Measurements from ENCODE around the gene THY1. TPM values are rescaled to one million over a fixed set of nuclear protein-coding genes. Genes with fewer than 3 reads are reported as not detected.

THY1 gene
- polyA plus RNA-seq, 1 donor (not counting 4 experiments of a cell fraction or from before 2014, with no cell fraction given), result 2.4 TPM

DNA sequence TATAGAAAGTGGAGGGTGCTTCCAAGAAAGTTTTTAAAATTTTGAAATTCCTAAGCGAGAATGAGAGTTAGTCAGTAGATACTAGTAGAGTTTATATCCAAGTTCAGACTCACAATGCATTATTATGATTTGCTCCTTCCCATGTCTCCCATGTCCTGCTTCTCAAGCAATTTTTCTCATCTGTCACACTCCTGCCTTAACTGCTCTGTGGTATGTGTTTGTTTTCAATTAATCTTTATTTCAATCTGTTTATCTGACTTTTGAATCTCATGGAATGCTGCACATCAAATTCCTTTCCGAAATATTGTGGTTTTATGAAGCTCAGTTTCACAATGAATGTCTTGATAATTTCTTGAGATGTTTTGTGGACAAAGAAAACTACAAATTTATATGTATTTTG lies 18.1 kb downstream of the THY1 start:
- DNase-seq (ENCODE audit: low read depth, low spot score), result no peak

DNA sequence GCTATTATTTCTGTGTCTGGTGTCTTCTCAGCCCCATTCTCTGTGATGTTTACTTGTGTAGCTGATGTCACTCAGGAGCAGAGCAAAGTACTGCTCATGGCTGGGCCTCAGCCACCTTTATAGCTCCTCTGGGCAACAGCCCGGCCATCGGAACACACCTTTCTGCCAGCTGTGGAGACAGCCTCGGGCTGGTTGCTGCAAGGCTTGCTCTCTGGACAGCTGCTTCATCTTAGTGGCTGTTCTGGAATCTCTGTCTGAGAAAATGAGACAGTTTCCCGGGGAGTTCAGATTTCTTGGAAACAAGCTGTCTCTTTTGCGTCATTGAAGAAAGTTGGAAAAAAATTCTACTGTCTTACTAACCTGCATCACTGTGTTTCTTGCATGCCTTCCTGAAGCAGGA lies 20.0 kb downstream of the THY1 start:
- H3K27me3 ChIP-seq (ENCODE audit: control insufficient read depth, extremely low read depth, insufficient read depth, low read length), result no peaks in the 10 kb centered on the region
- H3K9me3 ChIP-seq (ENCODE audit: control insufficient read depth, low read depth, low read length), result no peaks in the 10 kb centered on the region
- DNase-seq (ENCODE audit: low read depth, low spot score), result no peak
- H3K79me2 ChIP-seq (ENCODE audit: control insufficient read depth, insufficient read depth, low read length), result no peaks in the 10 kb centered on the region
- no peaks in the 10 kb centered on the region for H3K9me1 ChIP-seq (ENCODE audit: control insufficient read depth, extremely low read depth, insufficient read depth, low read length)
- no peak overlapping the region for H3K4me3 ChIP-seq (ENCODE audit: control insufficient read depth in 2 of 3, extremely low read depth in 1 of 3, insufficient read depth in 2 of 3, low read depth in 1 of 3, low read length in 3 of 3)
- H4K20me1 ChIP-seq (ENCODE audit: control insufficient read depth, extremely low read depth, insufficient read depth, low read length), result no peaks in the 10 kb centered on the region
- no peak for FAIRE-seq
- H3K27ac ChIP-seq (ENCODE audit: control insufficient read depth, insufficient read depth, low read length), result no peak overlapping the region
- no peak overlapping the region for H3K9ac ChIP-seq (ENCODE audit: control insufficient read depth, extremely low read depth, insufficient read depth, low read length)
- dilution Hi-C loops (cut with MboI; ENCODE audit: extremely low pct_ligation_motif_present, low sequenced_read_pairs), result no loop called here
- H3K36me3 ChIP-seq (ENCODE audit: control insufficient read depth in 2 of 2, extremely low read depth in 1 of 2, insufficient read depth in 2 of 2, low read length in 2 of 2), result no peaks in the 10 kb centered on the region
- H2AFZ ChIP-seq (ENCODE audit: control insufficient read depth, low read length), result no peak overlapping the region
- TF ChIP-seq, protein P1, sequence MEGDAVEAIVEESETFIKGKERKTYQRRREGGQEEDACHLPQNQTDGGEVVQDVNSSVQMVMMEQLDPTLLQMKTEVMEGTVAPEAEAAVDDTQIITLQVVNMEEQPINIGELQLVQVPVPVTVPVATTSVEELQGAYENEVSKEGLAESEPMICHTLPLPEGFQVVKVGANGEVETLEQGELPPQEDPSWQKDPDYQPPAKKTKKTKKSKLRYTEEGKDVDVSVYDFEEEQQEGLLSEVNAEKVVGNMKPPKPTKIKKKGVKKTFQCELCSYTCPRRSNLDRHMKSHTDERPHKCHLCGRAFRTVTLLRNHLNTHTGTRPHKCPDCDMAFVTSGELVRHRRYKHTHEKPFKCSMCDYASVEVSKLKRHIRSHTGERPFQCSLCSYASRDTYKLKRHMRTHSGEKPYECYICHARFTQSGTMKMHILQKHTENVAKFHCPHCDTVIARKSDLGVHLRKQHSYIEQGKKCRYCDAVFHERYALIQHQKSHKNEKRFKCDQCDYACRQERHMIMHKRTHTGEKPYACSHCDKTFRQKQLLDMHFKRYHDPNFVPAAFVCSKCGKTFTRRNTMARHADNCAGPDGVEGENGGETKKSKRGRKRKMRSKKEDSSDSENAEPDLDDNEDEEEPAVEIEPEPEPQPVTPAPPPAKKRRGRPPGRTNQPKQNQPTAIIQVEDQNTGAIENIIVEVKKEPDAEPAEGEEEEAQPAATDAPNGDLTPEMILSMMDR (optimal IDR thresholded peaks at IDR 0.05 in 1 of 3, IDR thresholded peaks at IDR 0.05 in 1 of 3, conservative IDR thresholded peaks at IDR 0.05 in 1 of 3; ENCODE audit: extremely low read depth in 1 of 3, insufficient read depth in 2 of 3, low read length in 3 of 3), result no peak
- TF ChIP-seq EZH2 (IDR thresholded peaks at IDR 0.05; ENCODE audit: low read length), result no peak
- H3K4me2 ChIP-seq (ENCODE audit: control insufficient read depth, extremely low read depth, insufficient read depth, low read depth, low read length), result no peak overlapping the region
- H3K4me1 ChIP-seq (ENCODE audit: control insufficient read depth, extremely low read depth, insufficient read depth, low read length), result no peaks in the 10 kb centered on the region

More for the DNA sequence above, 18.1 kb downstream of the THY1 start:
- H3K79me2 ChIP-seq (ENCODE audit: control insufficient read depth, insufficient read depth, low read length), result no peaks in the 10 kb centered on the region
- no peak for FAIRE-seq
- H4K20me1 ChIP-seq (ENCODE audit: control insufficient read depth, extremely low read depth, insufficient read depth, low read length), result no peaks in the 10 kb centered on the region
- no peaks in the 10 kb centered on the region for H3K4me1 ChIP-seq (ENCODE audit: control insufficient read depth, extremely low read depth, insufficient read depth, low read length)
- no peak overlapping the region for H3K27ac ChIP-seq (ENCODE audit: control insufficient read depth, insufficient read depth, low read length)
- TF ChIP-seq EZH2 (IDR thresholded peaks at IDR 0.05; ENCODE audit: low read length), result no peak
- TF ChIP-seq, protein P1 (optimal IDR thresholded peaks at IDR 0.05 in 1 of 3, IDR thresholded peaks at IDR 0.05 in 1 of 3, conservative IDR thresholded peaks at IDR 0.05 in 1 of 3; ENCODE audit: extremely low read depth in 1 of 3, insufficient read depth in 2 of 3, low read length in 3 of 3), result no peak
- H3K9ac ChIP-seq (ENCODE audit: control insufficient read depth, extremely low read depth, insufficient read depth, low read length), result no peak overlapping the region
- no peak overlapping the region for H3K4me2 ChIP-seq (ENCODE audit: control insufficient read depth, extremely low read depth, insufficient read depth, low read depth, low read length)
- dilution Hi-C loops (cut with MboI; ENCODE audit: extremely low pct_ligation_motif_present, low sequenced_read_pairs), result no loop called here
- H3K27me3 ChIP-seq (ENCODE audit: control insufficient read depth, extremely low read depth, insufficient read depth, low read length), result no peaks in the 10 kb centered on the region
- H3K36me3 ChIP-seq (ENCODE audit: control insufficient read depth in 2 of 2, extremely low read depth in 1 of 2, insufficient read depth in 2 of 2, low read length in 2 of 2), result no peaks in the 10 kb centered on the region
- H3K4me3 ChIP-seq (ENCODE audit: control insufficient read depth in 2 of 3, extremely low read depth in 1 of 3, insufficient read depth in 2 of 3, low read depth in 1 of 3, low read length in 3 of 3), result no peak overlapping the region
- H3K9me3 ChIP-seq (ENCODE audit: control insufficient read depth, low read depth, low read length), result no peaks in the 10 kb centered on the region
- H3K9me1 ChIP-seq (ENCODE audit: control insufficient read depth, extremely low read depth, insufficient read depth, low read length), result no peaks in the 10 kb centered on the region
- H2AFZ ChIP-seq (ENCODE audit: control insufficient read depth, low read length), result no peak overlapping the region

Measured in keratinocyte (primary cell).